CD4-positive, alpha-beta T cell treated with Interleukin-15 for 1 hour (primary cell): Measurements from ENCODE around the gene MOB1B.
"Not testable (repeated sequence)": the region's sequence is repeated elsewhere in the genome, so short reads cannot be mapped to it uniquely, and the experiment has no call there.

ENCODE experiments used
- DNase-seq: peaks from one replicate; pipeline ENCODE4 v3.0.0-alpha.2; 2020

Gene MOB1B

GRCh38 chr4:70958681-70959080 lies 56.5 kb downstream of the MOB1B start:
- DNase-seq = no peak

- DNase-seq = no peak
Observed at GRCh38 chr4:70969076-70969475, 66.9 kb downstream of the MOB1B start.

- DNase-seq = no peak
Observed at GRCh38 chr4:70976252-70976651, 74.1 kb downstream of the MOB1B start.

- DNase-seq = no peak
Observed at GRCh38 chr4:70979445-70980008, 77.4 kb downstream of the MOB1B start.

GRCh38 chr4:70980196-70980595 lies 78.0 kb downstream of the MOB1B start:
- no peak for DNase-seq

GRCh38 chr4:70984106-70984505 lies 81.9 kb downstream of the MOB1B start:
- no peak for DNase-seq

- DNase-seq = no peak
Observed at GRCh38 chr4:70984589-70984988, 82.4 kb downstream of the MOB1B start.

- DNase-seq = no peak
Observed at GRCh38 chr4:70991596-70991995, 89.4 kb downstream of the MOB1B start.

GRCh38 chr4:70992391-70992881 lies 90.3 kb downstream of the MOB1B start:
- DNase-seq = no peak

GRCh38 chr4:70993181-70994068 lies 91.3 kb downstream of the MOB1B start, which contains the start of gene DCK:
DCK (plus strand) TSS chr4:70993649; CDS start chr4:70993836, 187 bp downstream.
- peak; percentile 85 for DNase-seq

GRCh38 chr4:70994069-70994366 lies 91.8 kb downstream of the MOB1B start:
- no peak for DNase-seq

- DNase-seq = no peak
Observed at GRCh38 chr4:70994387-70995099, 92.4 kb downstream of the MOB1B start.

GRCh38 chr4:70996018-70996360 lies 93.8 kb downstream of the MOB1B start:
- DNase-seq = no peak

- no peak for DNase-seq
Observed at GRCh38 chr4:70997036-70997435, 94.9 kb downstream of the MOB1B start.

- no peak for DNase-seq
Observed at GRCh38 chr4:70997546-70997945, 95.4 kb downstream of the MOB1B start.

GRCh38 chr4:70999639-71000038 lies 97.5 kb downstream of the MOB1B start:
- not testable (repeated sequence) for DNase-seq

- not testable (repeated sequence) for DNase-seq
Observed at GRCh38 chr4:71001363-71001762, 99.2 kb downstream of the MOB1B start.

GRCh38 chr4:71004281-71004851 lies 102.2 kb downstream of the MOB1B start:
- DNase-seq = peak; percentile 65

GRCh38 chr4:71005025-71005424 lies 102.9 kb downstream of the MOB1B start:
- not testable (repeated sequence) for DNase-seq

GRCh38 chr4:71006203-71006907 lies 104.2 kb downstream of the MOB1B start:
- DNase-seq = no peak

- no peak for DNase-seq
Observed at GRCh38 chr4:71008196-71008595, 106.0 kb downstream of the MOB1B start.

- DNase-seq = no peak
Observed at GRCh38 chr4:71009086-71009485, 106.9 kb downstream of the MOB1B start.
